Omental fat pad (tissue), 4 donors: Measurements from ENCODE around the gene TMEM80. TPM values are rescaled to one million over a fixed set of nuclear protein-coding genes. Genes with fewer than 3 reads are reported as not detected.

Experiments used
- ATAC-seq: fragments of 150-250 bp; one replicate; pipeline ENCODE4 v1.9.1; 2016; ENCODE audit warnings: mild to moderate bottlenecking, moderate library complexity; ENCODE audit not compliant: low FRiP score
- DNase-seq: peaks from one replicate; pipeline ENCODE4 v3.0.0-alpha.2; 2019; ENCODE audit warnings: low spot score
- CTCF ChIP-seq, 3 donors: fragments of 450-650 bp; IDR thresholded peaks; one replicate each; pipeline ENCODE4 v1.5.1; 2016 to 2017; ENCODE audit warnings: antibody characterized with exemption in 3 of 3, mild to moderate bottlenecking in 3 of 3, moderate library complexity in 2 of 3
- total RNA-seq, 4 donors: library from RNA; depleted of rRNA; stranded (reverse); fragments of >200 nt; gene quantifications; one replicate each; pipeline ENCODE4 v1.1.0, GENCODE V29; 2016

TMEM80 gene
- total RNA-seq, 4 donors from 2014 or later, result 16.9 to 31.5 (median 21.1) TPM

GRCh38 chr11:721741-722345, 26.2 kb downstream of the TMEM80 start:
- DNase-seq, result no peak
- ATAC-seq, result no peak
- TF ChIP-seq CTCF (IDR thresholded peaks at IDR 0.05), result no peak

GRCh38 chr11:722346-722811, 26.8 kb downstream of the TMEM80 start:
- no peak for ATAC-seq
- TF ChIP-seq CTCF (IDR thresholded peaks at IDR 0.05), result no peak
- no peak for DNase-seq

GRCh38 chr11:723120-723883, 27.7 kb downstream of the TMEM80 start:
- ATAC-seq, result no peak
- no peak for TF ChIP-seq CTCF (IDR thresholded peaks at IDR 0.05)
- DNase-seq, result no peak

GRCh38 chr11:724049-724777, 28.6 kb downstream of the TMEM80 start:
- DNase-seq (no peak), ATAC-seq (no peak)
- TF ChIP-seq CTCF (IDR thresholded peaks at IDR 0.05), result no peak

GRCh38 chr11:724778-725386, 29.3 kb downstream of the TMEM80 start:
- ATAC-seq, result no peak

More at GRCh38 chr11:724778-725386, 29.3 kb downstream of the TMEM80 start:
- TF ChIP-seq CTCF (IDR thresholded peaks at IDR 0.05), result no peak
- no peak for DNase-seq
